ENCODE measurements around the gene CHCHD1. TPM values are rescaled to one million over a fixed set of nuclear protein-coding genes. Genes with fewer than 3 reads are reported as not detected.
"Not testable (repeated sequence)": the region's sequence is repeated elsewhere in the genome, so short reads cannot be mapped to it uniquely, and the experiment has no call there.

Gene CHCHD1
- total RNA-seq, 1 experiment from 2014 or later, result 238 TPM

GRCh38 chr10:73785721-73786511, 4.1 kb downstream of the CHCHD1 start:
- peak overlapping the region; percentile 80 for H3K4me3 ChIP-seq (ENCODE audit: low read length)
- H3K36me3 ChIP-seq (ENCODE audit: low read depth, low read length), result peaks cover 16% of the 10 kb centered on the region
- peak overlapping the region; percentile 36 for H3K27ac ChIP-seq (ENCODE audit: low read length)
- ChIA-PET CTCF (interaction anchor here (0.6 to 1.3 kb wide), 3 partner anchors 13 to 125 kb away, joined by 3 to 6 read pairs (median 4); no protein-coding TSS in a partner anchor), POLR2A (ENCODE audit: unreplicated experiment) (interaction anchor here (0.5 to 1.2 kb wide), 6 partner anchors 8 to 270 kb away, joined by 3 to 5 read pairs (median 3); a partner anchor contains a TSS)
- peaks cover 32% of the 10 kb centered on the region for H3K4me1 ChIP-seq (ENCODE audit: insufficient read depth, low read length)
- intact Hi-C loops (cut with micrococcal nuclease), result loop anchor here (1.0 to 5.0 kb wide), 5 partner anchors 13 to 134 kb away; partner anchors contain the start of genes NDST2 and SEC24C
- no peaks in the 10 kb centered on the region for H3K27me3 ChIP-seq (ENCODE audit: low read length)
- H3K79me2 ChIP-seq (ENCODE audit: low read length), result peaks cover 70% of the 10 kb centered on the region
- H3K9ac ChIP-seq (ENCODE audit: low read length), result peak overlapping the region; percentile 69
- H3K9me3 ChIP-seq (ENCODE audit: low read length), result no peaks in the 10 kb centered on the region
- ATAC-seq (peak; percentile 19), DNase-seq (peak; percentile 89)
- 0 out of 2 replicates have a peak, but pooled peaks cover 11% of the 10 kb centered on the region for H4K20me1 ChIP-seq (ENCODE audit: low read length)
- no peaks in the 10 kb centered on the region for H3K9me2 ChIP-seq (replicated peaks; ENCODE audit: low read length)
- TF ChIP-seq CTCF (conservative IDR thresholded peaks at IDR 0.05; ENCODE audit: low read depth, low read length) (no peak; the same call in 1 of the 2 replicates), EZH2phosphoT487 (IDR thresholded peaks at IDR 0.05; ENCODE audit: borderline replicate concordance, low read length) (no peak), EZH2 (IDR thresholded peaks at IDR 0.05; ENCODE audit: low read length, unreplicated experiment) (no peak)
- no peaks in the 10 kb centered on the region for H3F3A ChIP-seq (ENCODE audit: low read length, unreplicated experiment)
- peak overlapping the region; percentile 80 for H2AFZ ChIP-seq (ENCODE audit: low read length)
- TSS peak; percentile 21 for BruUV-seq (replicated peaks)
- peak overlapping the region; percentile 85 for H3K4me2 ChIP-seq (ENCODE audit: low read length)

- H3K4me3 ChIP-seq (ENCODE audit: low read length), result peak overlapping the region; percentile 80
- H3K4me1 ChIP-seq (ENCODE audit: insufficient read depth, low read length), result peaks cover 28% of the 10 kb centered on the region
- peak overlapping the region; percentile 69 for H3K9ac ChIP-seq (ENCODE audit: low read length)
- DNase-seq (no peak), ATAC-seq (no peak)
- H3K9me2 ChIP-seq (replicated peaks; ENCODE audit: low read length), result no peaks in the 10 kb centered on the region
- H2AFZ ChIP-seq (ENCODE audit: low read length), result peak overlapping the region; percentile 80
- H3F3A ChIP-seq (ENCODE audit: low read length, unreplicated experiment), result no peaks in the 10 kb centered on the region
- H4K20me1 ChIP-seq (ENCODE audit: low read length), result 0 out of 2 replicates have a peak, but pooled peaks cover 11% of the 10 kb centered on the region
- intact Hi-C loops (cut with micrococcal nuclease), result loop anchor here (5.0 kb wide), 1 partner anchor 134 kb away; no protein-coding TSS in a partner anchor
- H3K4me2 ChIP-seq (ENCODE audit: low read length), result peak overlapping the region; percentile 85
- no TSS peak for BruUV-seq (replicated peaks)
- no peaks in the 10 kb centered on the region for H3K9me3 ChIP-seq (ENCODE audit: low read length)
- H3K36me3 ChIP-seq (ENCODE audit: low read depth, low read length), result peaks cover 22% of the 10 kb centered on the region
- H3K27me3 ChIP-seq (ENCODE audit: low read length), result no peaks in the 10 kb centered on the region
- no peak overlapping the region for H3K27ac ChIP-seq (ENCODE audit: low read length)
- no peak for TF ChIP-seq EZH2 (IDR thresholded peaks at IDR 0.05; ENCODE audit: low read length, unreplicated experiment)
- no peak for TF ChIP-seq EZH2phosphoT487 (IDR thresholded peaks at IDR 0.05; ENCODE audit: borderline replicate concordance, low read length)
- TF ChIP-seq CTCF (conservative IDR thresholded peaks at IDR 0.05; ENCODE audit: low read depth, low read length), result 0 out of 2 replicates have a peak, but pooled peaks have one; percentile 47
- peaks cover 64% of the 10 kb centered on the region for H3K79me2 ChIP-seq (ENCODE audit: low read length)
- ChIA-PET CTCF (interaction anchor here (0.6 to 1.3 kb wide), 3 partner anchors 14 to 125 kb away, joined by 3 to 6 read pairs (median 4); no protein-coding TSS in a partner anchor), POLR2A (ENCODE audit: unreplicated experiment) (interaction anchor here (0.5 to 0.9 kb wide), 3 partner anchors 8 to 270 kb away, joined by 3 to 4 read pairs (median 3); a partner anchor contains a TSS)
Observed at GRCh38 chr10:73786512-73786885, 4.7 kb downstream of the CHCHD1 start.

- H2AFZ ChIP-seq (ENCODE audit: low read length); DNase-seq; BruUV-seq (replicated peaks); H3F3A ChIP-seq (ENCODE audit: low read length, unreplicated experiment); H3K27ac ChIP-seq (ENCODE audit: low read length); H3K9me2 ChIP-seq (replicated peaks; ENCODE audit: low read length); ATAC-seq; H3K27me3 ChIP-seq (ENCODE audit: low read length); H3K9me3 ChIP-seq (ENCODE audit: low read length); H3K9ac ChIP-seq (ENCODE audit: low read length): not testable (repeated sequence)
- H3K4me3 ChIP-seq (ENCODE audit: low read length), result peak overlapping the region; percentile 80; the same call in 1 of the 2 replicates
- intact Hi-C loops (cut with micrococcal nuclease), result loop anchor here (5.0 kb wide), 1 partner anchor 135 kb away; no protein-coding TSS in a partner anchor
- H3K36me3 ChIP-seq (ENCODE audit: low read depth, low read length), result peaks cover 29% of the 10 kb centered on the region
- ChIA-PET POLR2A (ENCODE audit: unreplicated experiment) (interaction anchor here (0.6 kb wide), 1 partner anchor 87 kb away, joined by 15 read pairs; no protein-coding TSS in a partner anchor), CTCF (interaction anchor here (1.3 kb wide), 2 partner anchors 14 to 93 kb away, joined by 3 to 4 read pairs; no protein-coding TSS in a partner anchor)
- H3K4me2 ChIP-seq (ENCODE audit: low read length), result peak overlapping the region; percentile 85
- 0 out of 2 replicates have a peak, but pooled peaks cover 11% of the 10 kb centered on the region for H4K20me1 ChIP-seq (ENCODE audit: low read length)
- peaks cover 28% of the 10 kb centered on the region for H3K4me1 ChIP-seq (ENCODE audit: insufficient read depth, low read length)
- H3K79me2 ChIP-seq (ENCODE audit: low read length), result peaks cover 57% of the 10 kb centered on the region
Observed at GRCh38 chr10:73787031-73787800, 5.4 kb downstream of the CHCHD1 start.

Measured in PC-3 (cell line).